Iris pigment epithelial cell (primary cell): ENCODE measurements around the gene SLC16A10.
"Not testable (repeated sequence)": the region's sequence is repeated elsewhere in the genome, so short reads cannot be mapped to it uniquely, and the experiment has no call there.

Source experiments
- DNase-seq: peaks from one replicate; pipeline ENCODE4 v3.0.0-alpha.2; 2011; ENCODE audit warnings: low read depth

The SLC16A10 gene

DNA sequence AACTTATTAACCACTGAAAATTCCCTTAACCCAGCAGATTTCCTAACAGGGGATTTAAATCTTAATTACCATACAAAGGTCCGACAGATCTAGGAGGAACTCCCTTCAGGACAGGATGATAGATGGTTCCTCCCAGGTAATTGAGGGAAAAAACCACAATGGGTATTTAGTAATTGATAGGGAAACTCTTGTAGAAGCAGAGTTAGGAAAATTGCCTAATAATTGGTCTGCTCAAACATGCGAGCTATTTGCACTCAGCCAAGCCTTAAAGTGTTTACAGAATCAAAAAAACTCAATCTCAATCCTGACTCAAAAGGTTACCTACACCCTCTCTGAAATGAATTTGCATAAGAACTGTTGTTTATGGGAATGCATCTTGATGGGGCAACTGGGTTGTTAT lies 45.4 kb downstream of the SLC16A10 start:
- not testable (repeated sequence) for DNase-seq

DNA sequence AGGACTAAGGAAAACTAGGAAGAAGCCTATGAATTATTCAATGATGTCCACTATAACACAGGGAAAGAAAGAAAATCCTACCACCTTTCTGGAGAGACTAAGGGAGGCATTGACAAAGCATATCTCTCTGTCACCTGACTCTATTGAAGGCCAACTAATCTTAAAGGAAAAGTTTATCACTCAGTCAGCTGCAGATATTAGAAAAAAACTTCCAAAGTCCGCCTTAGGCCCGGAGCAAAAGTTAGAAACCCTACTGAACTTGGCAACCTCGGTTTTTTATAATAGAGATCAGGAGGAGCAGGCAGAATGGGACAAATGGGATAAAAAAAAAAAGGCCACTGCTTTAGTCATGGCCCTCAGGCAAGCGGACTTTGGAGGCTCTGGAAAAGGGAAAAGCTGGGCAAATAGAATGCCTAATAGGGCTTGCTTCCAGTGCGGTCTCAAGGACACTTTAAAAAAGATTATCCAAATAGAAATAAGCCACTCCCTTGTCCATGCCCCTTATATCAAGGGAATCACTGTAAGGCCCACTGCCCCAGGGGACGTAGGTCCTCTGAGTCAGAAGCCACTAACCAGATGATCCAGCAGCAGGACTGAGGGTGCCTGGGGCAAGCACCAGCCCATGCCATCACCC lies 47.0 kb downstream of the SLC16A10 start:
- DNase-seq = not testable (repeated sequence)

DNA sequence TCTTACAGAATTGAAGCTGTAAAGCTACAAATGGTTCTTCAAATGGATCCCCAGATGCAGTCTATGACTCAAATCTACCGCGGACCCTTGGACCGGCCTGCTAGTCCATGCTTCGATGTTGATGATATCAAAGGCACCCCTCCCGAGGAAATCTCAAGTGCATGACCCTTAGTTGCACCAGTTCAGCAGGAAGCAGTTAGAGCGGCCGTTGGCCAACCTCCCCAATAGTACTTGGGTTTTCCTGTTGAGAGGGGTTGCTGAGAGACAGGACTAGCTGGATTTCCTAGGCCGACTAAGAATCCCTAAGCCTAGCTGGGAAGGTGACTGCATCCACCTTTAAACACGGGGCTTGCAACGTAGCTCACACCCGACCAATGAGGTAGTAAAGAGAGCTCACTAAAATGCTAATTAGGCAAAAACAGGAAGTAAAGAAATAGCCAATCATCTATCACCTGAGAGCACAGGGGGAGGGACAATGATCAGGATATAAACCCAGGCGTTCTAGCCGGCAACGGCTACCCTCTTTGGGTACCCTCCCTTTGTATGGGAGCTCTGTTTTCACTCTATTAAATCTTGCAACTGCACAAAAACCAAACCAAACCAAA lies 50.3 kb downstream of the SLC16A10 start:
- DNase-seq = not testable (repeated sequence)

DNA sequence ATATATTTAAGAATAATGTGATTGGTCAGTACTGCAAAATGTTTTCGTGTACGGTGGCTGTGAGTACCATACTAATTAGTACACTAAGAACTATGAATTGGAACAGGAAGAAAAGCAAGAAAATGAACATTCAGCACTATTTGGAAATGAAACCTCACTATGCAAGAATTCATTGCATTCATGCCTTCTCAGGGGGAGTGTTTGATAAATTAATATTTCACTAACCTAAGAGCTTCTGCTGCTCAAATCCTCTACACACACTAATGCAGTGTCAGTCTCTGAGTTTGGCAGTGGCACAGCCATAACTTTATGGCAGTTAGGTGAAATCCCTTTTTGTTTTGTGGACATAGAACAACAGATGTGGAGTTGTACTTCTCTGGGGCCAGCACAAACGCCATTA lies 60.1 kb downstream of the SLC16A10 start:
- no peak for DNase-seq

DNA sequence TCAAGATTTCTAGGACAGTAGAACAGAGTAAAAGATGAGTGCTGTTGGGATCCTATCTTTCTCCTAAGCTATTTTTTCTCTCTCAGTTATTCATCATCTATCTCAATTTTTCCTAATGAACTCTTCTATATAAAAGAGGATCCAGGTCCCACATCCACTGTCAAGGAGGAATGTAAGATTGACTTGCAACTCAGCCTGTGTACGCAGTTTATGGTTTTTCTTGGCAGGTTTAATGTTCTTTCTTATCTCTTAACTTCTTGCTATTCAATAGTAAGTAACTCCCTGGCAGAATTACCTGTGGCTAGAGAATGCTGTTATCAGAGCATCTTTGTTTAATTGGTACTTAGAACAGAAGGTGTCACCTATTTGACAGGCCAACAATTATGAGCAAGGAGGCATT lies 60.8 kb downstream of the SLC16A10 start:
- no peak for DNase-seq

DNA sequence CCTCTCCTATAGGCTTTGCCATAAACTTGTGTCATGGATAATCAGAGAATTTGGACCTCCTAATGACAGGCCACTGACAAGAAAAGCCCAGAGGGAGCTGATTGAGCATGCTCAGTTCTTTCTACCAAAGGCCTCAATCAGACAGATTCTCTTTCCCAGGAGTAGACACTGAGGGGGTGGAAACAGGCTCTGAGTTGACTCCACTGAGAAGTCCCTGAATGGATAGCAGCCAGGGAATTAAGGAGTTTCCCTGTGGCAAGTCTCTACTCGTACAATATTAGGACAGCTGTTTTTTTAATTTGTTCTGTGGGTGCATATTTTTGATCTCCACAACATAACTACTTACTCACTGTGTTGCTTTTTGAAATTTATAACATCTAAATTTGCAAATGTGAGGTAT lies 63.3 kb downstream of the SLC16A10 start:
- no peak for DNase-seq

DNA sequence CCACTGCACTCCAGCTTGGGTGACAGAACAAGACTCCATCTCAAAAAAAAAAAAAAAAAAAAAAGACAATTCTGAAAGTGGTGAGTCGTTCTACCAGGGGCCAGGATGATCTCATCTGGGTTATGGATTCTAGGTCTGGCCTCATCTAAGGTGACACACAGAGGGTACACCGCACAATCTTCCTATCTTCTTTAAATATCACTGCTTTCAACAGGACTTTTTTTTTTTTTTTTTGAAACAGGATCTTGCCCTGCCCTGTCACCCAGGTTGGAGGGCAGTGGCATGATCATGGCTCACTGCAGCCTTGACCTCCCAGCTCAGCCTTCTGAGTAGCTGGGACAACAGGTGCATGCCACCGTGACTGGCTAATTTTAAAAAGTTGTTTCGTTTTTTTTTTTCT lies 67.7 kb downstream of the SLC16A10 start:
- DNase-seq = no peak

DNA sequence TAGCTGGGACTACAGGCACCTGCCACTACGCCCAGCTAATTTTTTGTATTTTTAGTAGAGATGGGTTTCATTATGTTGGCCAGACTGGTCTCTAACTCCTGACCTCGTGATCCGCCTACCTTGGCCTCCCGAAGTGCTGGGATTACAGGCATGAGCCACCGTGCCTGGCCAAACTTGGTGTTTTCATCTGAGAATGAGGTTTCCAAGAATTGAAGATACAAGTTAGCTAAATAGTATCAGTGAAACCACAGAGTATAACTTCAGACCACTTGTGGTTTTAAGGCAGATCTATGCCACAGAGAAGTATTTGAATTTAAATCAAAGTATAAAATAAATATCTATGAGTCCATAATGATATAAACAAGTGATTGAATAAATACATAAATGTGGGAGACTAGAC lies 70.1 kb downstream of the SLC16A10 start:
- no peak for DNase-seq

DNA sequence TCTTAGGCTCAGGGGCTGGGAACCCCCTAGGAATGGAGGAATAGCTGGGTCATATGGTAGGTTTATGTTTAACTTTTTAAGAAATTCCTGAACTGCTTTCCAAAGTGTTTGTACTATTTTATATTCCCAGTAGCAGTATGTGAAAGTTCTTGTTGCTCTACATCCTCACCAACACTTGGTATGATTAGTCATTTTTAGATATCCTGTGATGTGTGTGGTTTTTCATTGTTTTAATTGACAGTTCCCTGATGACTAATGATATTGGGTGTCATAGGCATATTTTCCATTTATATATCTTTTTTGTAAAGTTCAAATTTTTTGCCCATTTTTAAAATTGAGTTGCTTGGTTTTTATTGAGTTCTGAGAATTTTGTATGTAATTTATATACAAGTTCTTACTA lies 72.3 kb downstream of the SLC16A10 start:
- no peak for DNase-seq

DNA sequence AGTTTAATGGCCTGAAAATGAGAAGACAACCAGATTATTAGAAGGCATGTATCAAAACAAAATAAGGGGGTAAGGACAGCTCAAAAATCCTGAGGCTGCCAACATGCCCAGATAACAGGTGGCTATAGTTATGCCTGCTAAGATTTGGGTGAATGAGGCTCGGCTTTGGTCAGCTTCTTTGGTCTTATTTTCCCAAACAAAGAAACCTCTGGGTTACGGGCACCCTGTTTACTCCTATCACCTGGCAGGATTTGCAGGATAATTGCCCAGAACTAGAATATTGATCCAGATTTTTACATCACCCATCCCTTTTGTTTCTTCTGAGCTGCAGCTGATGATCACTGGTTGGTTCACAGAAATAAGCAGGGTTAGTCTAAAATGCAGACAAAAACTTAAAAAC lies 74.3 kb downstream of the SLC16A10 start:
- no peak for DNase-seq

DNA sequence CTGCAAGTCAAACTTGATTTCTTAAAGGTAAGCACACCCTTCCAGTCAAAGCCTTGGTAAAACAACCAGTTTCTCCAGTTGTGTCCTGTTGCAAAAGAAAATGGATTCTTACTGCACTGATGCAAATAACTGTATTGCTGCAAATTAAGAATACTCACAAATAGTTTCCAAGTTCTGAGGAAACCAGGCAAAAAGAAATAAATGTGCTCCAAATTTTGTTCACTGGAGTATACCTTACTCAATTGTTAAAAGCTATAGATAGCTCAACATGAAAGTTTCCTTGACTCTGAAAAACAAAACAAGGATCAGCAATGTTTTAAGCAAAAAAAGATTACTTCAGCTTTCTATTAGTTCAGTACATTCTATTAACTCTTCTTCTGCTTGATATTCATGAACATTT lies 75.2 kb downstream of the SLC16A10 start:
- DNase-seq = no peak

DNA sequence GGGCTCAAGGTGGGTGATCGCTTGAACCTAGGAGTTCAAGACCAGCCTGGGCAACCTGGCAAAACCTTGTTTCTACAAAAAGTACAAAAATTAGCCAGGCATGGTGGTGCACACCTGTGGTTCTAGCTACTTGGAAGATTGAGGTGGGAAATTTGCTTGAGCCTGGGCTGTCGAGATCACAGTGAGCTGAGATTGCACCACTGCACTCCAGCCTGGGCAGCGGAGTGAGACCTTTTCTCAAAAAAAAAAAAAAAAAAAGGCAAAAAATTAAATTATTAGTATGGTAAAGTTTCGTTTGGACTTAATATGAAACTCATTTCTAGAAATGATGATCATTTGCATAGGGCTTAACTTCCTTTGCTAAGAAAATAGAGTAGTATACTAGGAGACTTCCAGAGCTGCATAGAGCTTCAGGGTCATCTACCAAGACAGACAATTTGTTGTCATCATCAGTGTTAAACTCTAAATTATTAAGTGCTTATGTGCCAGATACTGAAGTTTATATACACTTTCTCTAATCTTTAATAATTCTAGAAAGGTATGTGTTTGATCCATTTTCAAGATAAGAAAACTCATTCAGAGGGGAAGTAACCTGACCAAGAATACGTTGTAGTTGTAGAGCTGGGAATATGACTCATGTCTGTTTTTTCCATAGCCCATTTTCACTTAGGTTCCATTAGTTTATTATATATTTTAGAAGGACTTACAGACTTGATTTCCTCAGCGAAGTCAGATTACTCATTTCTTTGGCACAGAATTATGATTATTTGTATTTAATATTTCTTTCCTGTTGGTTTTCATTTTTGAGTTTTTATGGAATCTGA lies 84.5 kb downstream of the SLC16A10 start:
- peak; percentile 61 for DNase-seq

DNA sequence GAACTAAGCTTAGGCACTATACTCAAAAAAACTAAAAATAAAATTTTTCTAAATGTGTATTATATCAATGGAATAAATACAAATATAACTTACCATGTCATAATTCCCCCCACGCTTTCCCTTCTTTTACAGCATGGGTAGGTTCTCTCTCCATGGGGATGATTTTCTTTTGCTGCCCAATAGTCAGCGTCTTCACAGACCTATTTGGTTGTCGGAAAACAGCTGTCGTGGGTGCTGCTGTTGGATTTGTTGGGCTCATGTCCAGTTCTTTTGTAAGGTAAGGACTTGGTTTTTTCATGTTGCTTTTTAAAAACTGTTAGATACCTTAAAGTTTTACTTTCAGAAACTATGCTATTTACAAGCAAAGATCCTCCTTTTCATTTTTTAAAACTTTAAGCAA lies 85.3 kb downstream of the SLC16A10 start:
- DNase-seq = no peak

DNA sequence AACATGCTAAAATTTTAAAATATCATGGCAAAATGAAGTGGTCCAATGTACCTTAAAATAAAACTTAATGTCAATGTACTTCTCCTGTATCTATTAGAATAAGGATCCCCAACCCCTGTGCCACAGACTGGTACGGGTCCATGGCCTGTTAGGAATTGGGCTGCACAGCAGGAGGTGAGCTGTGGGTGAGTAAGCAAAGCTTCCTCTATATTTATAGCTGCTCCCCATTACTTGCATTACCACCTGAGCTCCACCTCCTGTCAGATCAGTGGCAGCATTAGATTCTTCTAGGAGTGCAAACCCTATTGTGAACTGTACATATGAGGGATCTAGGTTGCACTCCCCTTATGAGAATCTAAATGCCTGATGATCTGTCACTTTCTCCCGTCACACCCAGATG lies 86.0 kb downstream of the SLC16A10 start:
- no peak for DNase-seq

DNA sequence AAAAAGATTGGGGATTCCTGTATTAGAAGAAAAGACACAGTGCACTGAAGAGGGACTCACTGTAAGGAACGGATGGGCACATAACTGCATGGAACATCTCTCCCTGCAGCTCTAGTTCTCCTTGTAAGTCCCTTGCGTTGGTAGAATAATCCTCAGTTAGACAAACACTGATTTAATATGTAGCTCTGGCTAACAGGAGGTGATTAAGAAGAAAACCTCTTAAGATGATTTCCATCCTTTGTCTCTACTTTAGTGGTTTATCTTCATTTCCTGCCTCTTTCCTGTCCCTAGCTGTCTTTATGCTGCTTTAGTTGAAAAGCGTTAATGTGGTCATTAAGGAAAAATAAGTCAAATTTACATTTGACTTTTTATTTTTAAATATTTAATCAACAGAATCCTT lies 86.6 kb downstream of the SLC16A10 start:
- DNase-seq = peak; percentile 0

DNA sequence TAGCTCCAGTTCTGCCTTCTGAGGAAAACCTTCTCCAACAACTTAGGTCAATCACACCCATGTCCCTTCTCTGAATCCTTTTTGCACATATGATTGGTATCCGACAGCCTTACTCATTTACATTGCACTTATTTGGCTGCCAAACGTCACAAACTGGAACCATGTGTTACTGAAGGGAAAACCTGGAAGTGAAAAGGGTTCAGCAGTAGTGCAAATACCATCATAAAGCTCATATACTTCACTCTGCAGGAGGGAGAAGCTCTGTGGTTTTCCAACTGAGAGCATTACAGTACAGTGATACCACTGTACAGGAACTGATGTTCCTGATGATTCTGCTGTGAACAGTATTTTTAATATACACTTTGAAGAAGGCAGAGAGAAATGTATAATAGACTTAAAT lies 87.8 kb downstream of the SLC16A10 start:
- peak; percentile 43 for DNase-seq

DNA sequence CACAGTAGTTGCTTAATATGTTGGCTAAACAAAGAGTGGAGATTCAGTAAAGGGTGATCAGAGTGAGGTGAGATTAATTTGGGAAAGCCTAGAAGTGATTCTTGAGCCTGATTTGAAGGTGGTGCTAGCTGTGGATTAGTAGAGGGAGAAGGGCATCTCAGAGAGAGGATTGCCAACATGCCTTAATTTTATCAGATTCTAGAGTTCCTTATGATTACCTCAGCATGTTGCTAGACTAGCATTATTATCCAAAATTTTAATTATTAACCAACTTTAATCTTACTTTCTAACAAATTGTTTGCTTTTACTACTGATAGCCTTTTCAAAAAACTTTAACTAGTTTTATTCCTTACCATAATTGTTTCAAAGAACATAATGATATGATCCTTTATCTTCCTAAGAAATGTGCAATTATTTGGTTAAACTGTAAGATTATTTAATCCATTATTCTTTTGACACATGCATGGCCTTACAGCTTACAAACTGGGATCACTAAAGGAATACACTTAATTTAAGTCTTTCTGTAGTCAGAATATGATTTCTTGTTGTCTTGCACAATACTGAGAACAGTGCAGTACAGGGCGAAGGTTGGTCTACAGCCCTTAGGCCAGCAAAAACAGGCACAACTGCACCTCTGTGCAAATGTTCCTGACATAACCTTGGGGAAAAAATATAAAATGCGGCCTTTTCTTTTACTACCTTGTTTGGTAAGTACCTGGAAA lies 88.9 kb downstream of the SLC16A10 start:
- DNase-seq = no peak

DNA sequence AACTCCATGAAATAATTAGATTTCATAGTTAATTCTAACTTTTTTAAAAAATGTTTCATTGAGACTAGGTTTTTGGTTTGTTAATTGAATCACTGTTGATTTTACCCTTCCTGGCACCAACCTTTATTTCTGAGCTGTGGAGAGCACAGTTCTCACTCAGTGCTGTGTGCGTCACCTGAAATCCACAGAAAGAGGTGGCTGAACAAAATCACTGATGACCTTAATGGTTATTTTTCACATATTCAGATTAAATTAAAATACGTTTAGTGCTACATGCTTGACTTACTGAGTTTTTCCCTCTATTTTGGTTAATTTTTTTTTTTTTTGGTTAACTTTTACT lies 89.4 kb downstream of the SLC16A10 start:
- DNase-seq = no peak

DNA sequence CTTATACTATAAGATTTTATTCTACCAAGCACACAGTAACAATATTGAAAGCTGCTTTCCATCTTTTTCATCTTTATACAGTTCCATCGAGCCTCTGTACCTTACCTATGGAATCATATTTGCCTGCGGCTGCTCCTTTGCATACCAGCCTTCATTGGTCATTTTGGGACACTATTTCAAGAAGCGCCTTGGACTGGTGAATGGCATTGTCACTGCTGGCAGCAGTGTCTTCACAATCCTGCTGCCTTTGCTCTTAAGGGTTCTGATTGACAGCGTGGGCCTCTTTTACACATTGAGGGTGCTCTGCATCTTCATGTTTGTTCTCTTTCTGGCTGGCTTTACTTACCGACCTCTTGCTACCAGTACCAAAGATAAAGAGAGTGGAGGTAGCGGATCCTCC lies 89.8 kb downstream of the SLC16A10 start:
- no peak for DNase-seq

DNA sequence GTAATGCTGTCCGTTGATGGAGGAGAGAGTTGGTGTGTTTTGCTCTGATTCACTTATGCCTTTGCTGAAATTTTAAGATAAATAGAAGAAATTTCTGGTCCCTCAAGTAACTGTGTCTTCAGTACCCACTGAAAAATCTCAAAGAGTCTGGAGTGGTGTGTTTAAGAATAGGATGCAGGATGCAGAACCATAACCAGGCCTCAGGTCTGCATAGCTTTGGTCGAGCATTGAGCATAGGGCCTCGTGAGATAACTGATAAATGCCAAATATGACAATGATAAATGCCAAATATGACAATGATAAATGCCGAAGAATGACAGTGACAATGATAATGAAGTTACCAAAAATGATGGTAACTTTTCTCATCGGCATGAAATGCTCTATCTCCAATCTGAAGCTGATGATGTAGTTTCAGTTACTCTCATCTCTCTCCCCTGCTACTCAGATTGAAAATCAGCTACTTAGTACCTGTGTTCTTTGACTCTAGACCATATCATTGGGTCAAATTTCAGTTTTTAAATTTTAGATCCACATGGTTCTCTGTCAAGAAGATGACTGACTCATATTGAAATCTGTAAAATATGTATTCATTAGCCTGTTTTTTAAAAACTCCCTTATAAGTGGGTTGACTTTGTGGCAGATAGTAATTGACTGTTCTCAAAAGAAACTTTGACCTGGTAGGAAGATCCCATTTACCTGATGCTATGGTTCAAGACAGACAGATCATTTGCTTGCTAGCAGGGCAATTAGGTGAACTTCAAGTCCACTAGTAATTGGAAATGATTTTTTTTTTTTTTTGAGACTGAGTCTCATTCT lies 96.6 kb downstream of the SLC16A10 start:
- no peak for DNase-seq

DNA sequence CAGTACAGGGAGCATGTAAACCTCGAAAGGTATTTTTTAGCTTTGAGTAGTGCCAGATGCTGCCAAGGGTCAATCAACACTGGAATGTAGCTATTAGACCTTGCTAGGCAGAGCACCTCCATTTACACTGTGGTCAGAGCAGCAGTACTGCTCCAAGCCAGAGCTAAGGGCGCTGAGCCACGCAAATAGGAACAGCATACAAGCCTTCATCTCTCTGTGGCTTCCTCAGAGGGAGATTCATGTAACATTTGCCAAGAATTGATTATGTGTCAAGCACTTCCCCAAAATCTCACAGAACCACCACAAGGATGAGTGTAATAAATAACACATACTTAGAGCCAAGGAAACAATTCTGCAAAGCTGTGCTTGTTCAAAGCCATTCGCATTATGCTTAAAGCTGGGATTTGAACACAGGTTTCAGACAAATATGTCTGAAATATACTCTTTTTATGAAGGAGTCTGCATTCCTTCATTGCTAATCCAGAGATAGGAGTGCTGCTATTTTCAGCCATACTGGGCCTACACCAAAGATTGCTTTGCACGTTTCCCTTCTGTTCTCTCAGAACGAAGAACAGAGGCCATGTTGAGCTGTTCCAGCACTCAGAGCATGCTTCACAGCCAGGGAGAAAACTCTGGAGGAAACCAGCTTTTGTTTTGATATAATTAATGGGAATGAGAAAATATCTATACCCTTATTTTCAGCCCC lies 97.7 kb downstream of the SLC16A10 start:
- no peak for DNase-seq
